Nephron (organoid): ENCODE data around the gene VWA1.
A peak's percentile ranks its signal among the peaks of the same experiment; 100 is the strongest.
"Not testable (repeated sequence)": the region's sequence is repeated elsewhere in the genome, so short reads cannot be mapped to it uniquely, and the experiment has no call there.

Experiments
- H3K27ac Mint-ChIP-seq, 3 experiments: 2 replicates each; pipeline ENCODE4 v1.8.0; 2020; ENCODE audit warnings: mixed read lengths in 3 of 3, mild to moderate bottlenecking in 2 of 3, moderate library complexity in 1 of 3
- H3K27me3 Mint-ChIP-seq: 2 replicates; pipeline ENCODE4 v1.8.0; 2021; ENCODE audit warnings: low read depth, mild to moderate bottlenecking, moderate library complexity, mixed read lengths
- H3K36me3 Mint-ChIP-seq: 2 replicates; pipeline ENCODE4 v1.8.0; 2020; ENCODE audit warnings: low read depth, mixed read lengths
- H3K4me1 Mint-ChIP-seq: 2 replicates; pipeline ENCODE4 v1.8.0; 2020; ENCODE audit warnings: mixed read lengths
- H3K4me3 Mint-ChIP-seq, 3 experiments: 2 replicates each; pipeline ENCODE4 v1.8.0; 2020; ENCODE audit warnings: mild to moderate bottlenecking in 3 of 3, mixed read lengths in 3 of 3, moderate library complexity in 2 of 3
- H3K9me3 Mint-ChIP-seq: 2 replicates; pipeline ENCODE4 v1.8.0; 2020; ENCODE audit warnings: mixed read lengths
- TF ChIP-seq, protein P1 (sequence below), 3 experiments: fragments of 200-600 bp; sonication (generic); IDR thresholded peaks; one replicate each; pipeline ENCODE4 v1.5.0; 2021; ENCODE audit warnings: antibody characterized with exemption in 3 of 3; ENCODE audit not compliant: unreplicated experiment in 3 of 3

The VWA1 gene

DNA sequence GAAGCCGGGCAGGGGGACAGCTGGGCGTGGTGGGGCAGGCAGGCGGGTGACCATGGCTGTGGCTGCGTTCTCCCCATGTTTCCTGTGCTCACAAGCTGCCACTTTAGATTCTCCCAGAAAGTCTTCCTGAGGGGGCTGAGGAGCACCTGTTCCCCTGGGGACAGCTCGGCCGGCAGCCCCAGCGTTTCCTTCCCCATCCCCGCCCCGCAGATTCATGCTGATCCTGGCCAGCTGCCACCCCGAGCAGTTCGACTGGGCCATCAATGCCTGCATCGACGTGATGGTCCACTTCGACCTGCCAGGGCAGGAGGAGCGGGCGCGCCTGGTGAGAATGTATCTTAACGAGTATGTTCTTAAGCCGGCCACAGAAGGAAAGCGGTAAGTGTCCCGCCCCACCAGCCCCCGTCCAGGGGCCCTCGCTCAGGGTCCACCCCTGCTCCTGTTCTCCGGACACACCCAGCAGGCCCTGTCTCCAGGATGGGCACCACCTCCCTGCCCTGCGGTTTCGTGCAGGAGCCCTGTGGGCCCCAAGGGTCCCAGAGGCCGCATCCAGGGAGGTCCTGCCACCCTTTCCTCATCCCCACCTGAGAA is 25.1 kb downstream of the VWA1 start:
- TF ChIP-seq, protein P1, sequence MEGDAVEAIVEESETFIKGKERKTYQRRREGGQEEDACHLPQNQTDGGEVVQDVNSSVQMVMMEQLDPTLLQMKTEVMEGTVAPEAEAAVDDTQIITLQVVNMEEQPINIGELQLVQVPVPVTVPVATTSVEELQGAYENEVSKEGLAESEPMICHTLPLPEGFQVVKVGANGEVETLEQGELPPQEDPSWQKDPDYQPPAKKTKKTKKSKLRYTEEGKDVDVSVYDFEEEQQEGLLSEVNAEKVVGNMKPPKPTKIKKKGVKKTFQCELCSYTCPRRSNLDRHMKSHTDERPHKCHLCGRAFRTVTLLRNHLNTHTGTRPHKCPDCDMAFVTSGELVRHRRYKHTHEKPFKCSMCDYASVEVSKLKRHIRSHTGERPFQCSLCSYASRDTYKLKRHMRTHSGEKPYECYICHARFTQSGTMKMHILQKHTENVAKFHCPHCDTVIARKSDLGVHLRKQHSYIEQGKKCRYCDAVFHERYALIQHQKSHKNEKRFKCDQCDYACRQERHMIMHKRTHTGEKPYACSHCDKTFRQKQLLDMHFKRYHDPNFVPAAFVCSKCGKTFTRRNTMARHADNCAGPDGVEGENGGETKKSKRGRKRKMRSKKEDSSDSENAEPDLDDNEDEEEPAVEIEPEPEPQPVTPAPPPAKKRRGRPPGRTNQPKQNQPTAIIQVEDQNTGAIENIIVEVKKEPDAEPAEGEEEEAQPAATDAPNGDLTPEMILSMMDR (IDR thresholded peaks at IDR 0.05; ENCODE audit: unreplicated experiment in 3 of 3): no peak
- Mint-ChIP-seq H3K27me3 (no peaks in the 10 kb centered on the region), H3K9me3 (no peaks in the 10 kb centered on the region), H3K36me3 (no peaks in the 10 kb centered on the region), H3K4me3 (no peak overlapping the region), H3K4me1 (no peaks in the 10 kb centered on the region), H3K27ac (no peak overlapping the region)

DNA sequence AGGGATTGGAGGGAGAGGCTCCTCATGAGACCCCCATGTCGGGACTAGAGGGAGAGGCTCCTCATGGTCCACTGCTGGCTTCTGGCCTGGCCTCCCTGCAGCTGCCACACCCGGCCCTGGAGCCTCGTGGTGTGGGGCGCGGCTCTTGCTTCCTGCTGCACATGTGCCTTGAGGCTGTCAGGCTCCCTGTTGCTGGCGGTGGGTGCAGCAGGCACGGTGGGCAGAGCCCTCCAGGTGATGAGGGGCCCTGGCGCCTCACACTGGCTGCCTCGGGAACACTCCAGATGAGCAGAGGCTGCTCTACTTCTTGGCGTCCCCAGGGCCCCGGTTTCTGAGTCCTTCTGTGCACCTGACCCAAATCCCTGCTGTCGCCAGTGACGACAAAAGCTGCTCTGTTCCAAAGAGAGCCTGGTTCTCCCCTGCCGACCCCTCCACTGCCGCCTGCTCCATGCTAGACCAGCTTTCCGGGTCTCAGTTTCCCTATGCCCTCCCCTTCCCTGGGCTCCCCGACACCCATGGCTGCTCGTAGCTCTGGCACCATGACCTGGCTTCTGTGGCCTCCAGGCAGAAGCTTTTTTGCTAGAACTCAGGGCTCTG is 26.3 kb downstream of the VWA1 start:
- Mint-ChIP-seq H3K9me3 (no peaks in the 10 kb centered on the region), H3K4me3 (no peak overlapping the region), H3K27ac (no peak overlapping the region), H3K36me3 (no peaks in the 10 kb centered on the region), H3K27me3 (no peaks in the 10 kb centered on the region), H3K4me1 (no peaks in the 10 kb centered on the region)
- TF ChIP-seq, protein P1 (IDR thresholded peaks at IDR 0.05; ENCODE audit: unreplicated experiment in 3 of 3): no peak

- no peaks in the 10 kb centered on the region for H3K4me1 Mint-ChIP-seq
- H3K27me3 Mint-ChIP-seq: no peaks in the 10 kb centered on the region
- H3K9me3 Mint-ChIP-seq: no peaks in the 10 kb centered on the region
- H3K36me3 Mint-ChIP-seq: no peaks in the 10 kb centered on the region
- no peak overlapping the region for H3K4me3 Mint-ChIP-seq
- TF ChIP-seq, protein P1 (IDR thresholded peaks at IDR 0.05; ENCODE audit: unreplicated experiment in 3 of 3): no peak
- no peak overlapping the region for H3K27ac Mint-ChIP-seq
Measured at GRCh38 chr1:1462318-1462966, 27.0 kb downstream of the VWA1 start.

DNA sequence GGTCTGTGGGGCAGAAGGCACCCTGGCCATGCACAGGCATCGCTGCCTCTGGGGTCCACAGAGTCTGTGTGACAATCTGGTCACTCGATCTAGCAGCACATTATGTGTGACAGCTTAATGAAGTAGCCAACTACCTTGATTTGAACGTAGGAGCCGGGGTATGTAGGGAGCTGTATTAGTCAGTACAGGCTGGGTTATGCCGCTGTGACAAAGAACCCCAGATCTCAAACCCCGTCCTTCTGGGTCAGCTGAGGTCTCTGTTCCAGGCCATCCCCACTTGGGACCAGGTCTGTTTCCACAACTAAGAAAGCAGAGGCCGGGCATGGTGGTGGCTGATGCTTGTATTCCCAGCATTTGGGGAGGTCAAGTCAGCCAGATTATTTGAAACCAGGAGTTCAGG is 27.8 kb downstream of the VWA1 start:
- TF ChIP-seq, protein P1 (IDR thresholded peaks at IDR 0.05; ENCODE audit: unreplicated experiment in 3 of 3): no peak
- no peaks in the 10 kb centered on the region for H3K4me1 Mint-ChIP-seq
- no peaks in the 10 kb centered on the region for H3K36me3 Mint-ChIP-seq
- no peaks in the 10 kb centered on the region for H3K9me3 Mint-ChIP-seq
- no peak overlapping the region for H3K27ac Mint-ChIP-seq
- no peak overlapping the region for H3K4me3 Mint-ChIP-seq
- no peaks in the 10 kb centered on the region for H3K27me3 Mint-ChIP-seq

- not testable (repeated sequence) for H3K27me3 Mint-ChIP-seq, H3K36me3 Mint-ChIP-seq, H3K27ac Mint-ChIP-seq, H3K4me3 Mint-ChIP-seq, H3K9me3 Mint-ChIP-seq
- H3K4me1 Mint-ChIP-seq: peaks cover 13% of the 10 kb centered on the region
Measured at GRCh38 chr1:1468196-1468985, 32.9 kb downstream of the VWA1 start.

DNA sequence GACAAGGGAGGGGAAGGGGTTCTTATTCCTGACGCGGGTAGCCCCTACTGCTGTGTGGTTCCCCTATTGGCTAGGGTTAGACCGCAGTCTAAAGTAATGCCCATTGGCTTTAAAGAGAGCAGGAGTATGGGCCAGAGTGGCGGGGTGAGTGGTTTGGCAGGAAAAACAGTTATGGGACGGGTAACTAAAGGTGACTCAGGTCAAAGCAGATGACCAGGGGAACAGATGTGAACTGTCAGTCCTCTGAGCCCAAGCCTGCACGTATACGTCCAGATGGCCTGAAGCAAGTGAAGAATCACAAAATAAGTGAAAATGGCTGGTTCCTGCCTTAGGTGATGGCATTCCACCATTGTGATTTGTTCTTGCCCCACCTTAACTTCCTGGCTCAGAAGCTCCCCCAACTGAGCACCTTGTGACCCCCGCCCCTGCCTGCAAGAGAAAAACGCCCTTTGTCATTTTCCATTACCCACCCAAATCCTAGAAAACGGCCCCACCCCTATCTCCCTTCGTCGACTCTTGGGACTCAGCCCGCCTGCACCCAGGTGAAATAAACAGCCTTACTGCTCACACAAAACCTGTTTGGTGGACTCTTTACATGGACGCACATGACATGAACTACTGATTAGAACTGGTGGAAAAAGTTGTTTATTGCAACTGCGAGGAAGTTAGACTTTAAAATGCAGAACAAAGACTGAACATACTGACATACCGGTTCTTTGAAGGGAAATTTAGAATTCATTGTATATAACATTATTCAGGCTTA is 35.3 kb downstream of the VWA1 start:
- Mint-ChIP-seq H3K27me3 (no peaks in the 10 kb centered on the region), H3K9me3 (no peaks in the 10 kb centered on the region), H3K4me3 (peak overlapping the region; percentile 89 to 96 (median 94)), H3K36me3 (no peaks in the 10 kb centered on the region), H3K27ac (peak overlapping the region; percentile 84 to 91 (median 90)), H3K4me1 (peaks cover 13% of the 10 kb centered on the region)
- TF ChIP-seq, protein P1 (IDR thresholded peaks at IDR 0.05; ENCODE audit: unreplicated experiment in 3 of 3): no peak
